Measurements from ENCODE around the gene VILL. TPM values are rescaled to one million over a fixed set of nuclear protein-coding genes. Genes with fewer than 3 reads are reported as not detected.
A peak's percentile ranks its signal among the peaks of the same experiment; 100 is the strongest.

VILL gene
- total RNA-seq, 1 donor from 2014 or later = 4.3 TPM

GRCh38 chr3:38016410-38016809 is 25.8 kb downstream of the VILL start:
- DNase-seq (ENCODE audit: low spot score) = no peak

DNA sequence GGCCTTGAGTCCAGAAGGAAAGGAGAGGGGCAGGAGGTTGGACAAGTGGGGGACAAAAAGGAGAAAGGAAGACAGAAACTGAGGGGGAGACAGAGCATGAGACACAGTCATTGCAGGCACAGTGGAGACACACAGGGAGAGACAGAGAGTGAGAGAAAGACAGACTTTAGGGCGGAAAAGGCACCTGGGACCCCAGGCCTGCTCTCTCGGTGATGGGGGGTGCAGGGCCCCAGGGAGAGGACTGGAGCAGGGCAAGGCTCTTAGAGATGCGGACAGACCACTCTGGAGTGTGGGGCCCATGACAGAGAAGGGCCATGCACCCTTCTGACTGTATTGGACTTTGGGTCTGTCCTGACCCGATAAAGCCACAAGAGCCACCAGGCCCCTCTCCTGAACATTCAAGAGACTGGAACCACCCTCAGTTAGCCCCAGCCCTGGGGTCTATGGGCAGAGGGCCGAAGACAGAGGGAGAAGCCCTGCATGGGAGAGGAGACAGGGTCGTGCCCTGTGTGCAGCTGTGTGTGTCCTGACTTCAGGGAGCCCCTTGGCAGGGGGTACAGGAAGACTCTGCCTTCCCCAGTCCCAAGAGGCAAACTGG is 26.4 kb downstream of the VILL start:
- no peak for DNase-seq (ENCODE audit: low spot score)

GRCh38 chr3:38017445-38018295 is 27.1 kb downstream of the VILL start:
- DNase-seq (ENCODE audit: low spot score) = no peak

GRCh38 chr3:38018296-38019266 is 28.0 kb downstream of the VILL start:
- DNase-seq (ENCODE audit: low spot score) = no peak

DNA sequence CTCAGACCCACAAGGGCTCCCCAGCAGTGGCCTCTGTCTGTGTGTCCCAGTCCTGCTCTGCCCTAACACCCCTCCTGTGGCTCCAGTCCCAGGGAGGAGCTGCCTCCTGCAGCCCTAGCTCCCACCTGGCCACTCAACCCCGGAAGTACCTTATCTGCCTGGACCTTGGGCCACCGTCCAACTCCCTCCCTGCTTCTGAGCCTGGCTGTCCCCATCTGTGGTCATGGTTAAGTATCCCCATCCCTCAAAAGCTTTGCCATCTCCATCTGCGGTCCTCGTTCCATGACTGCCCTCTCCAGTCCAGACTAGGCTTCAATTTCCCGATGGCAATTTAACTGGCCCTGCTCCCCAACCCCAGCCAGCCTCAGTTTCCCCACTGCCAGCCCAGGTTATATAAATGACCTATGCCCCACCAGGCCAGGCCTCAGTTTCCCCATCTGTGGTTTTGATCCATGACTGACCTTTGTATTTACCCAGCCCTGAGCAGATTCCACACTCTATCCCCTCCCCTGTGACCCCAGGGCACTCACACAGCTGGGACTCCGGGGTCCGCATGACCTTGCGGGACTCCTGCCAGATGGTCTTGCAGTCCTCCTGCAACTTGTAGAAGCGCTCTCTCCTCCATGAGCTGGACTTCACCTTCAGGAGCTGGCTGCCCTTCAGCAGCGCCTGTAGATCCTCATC is 29.2 kb downstream of the VILL start:
- no peak for DNase-seq (ENCODE audit: low spot score)

DNA sequence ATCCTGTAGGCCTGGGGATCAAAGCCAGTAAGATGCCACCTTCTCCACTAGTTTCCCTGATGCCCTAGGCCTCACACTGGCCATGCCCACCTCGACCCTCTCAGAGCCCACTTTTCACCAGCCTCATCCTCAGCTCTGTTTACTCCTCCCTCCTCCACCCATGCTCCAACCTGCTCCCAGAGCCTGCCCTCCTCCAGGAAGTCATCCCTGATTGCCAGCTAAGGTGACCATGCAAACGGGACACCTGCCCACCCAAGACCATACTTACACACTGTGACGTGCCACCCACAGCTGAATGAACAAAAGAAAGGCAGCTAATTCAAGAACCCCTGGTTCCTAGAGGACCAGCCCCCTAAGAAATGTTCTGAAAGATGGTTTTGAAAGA is 29.7 kb downstream of the VILL start:
- DNase-seq (ENCODE audit: low spot score) = no peak

DNA sequence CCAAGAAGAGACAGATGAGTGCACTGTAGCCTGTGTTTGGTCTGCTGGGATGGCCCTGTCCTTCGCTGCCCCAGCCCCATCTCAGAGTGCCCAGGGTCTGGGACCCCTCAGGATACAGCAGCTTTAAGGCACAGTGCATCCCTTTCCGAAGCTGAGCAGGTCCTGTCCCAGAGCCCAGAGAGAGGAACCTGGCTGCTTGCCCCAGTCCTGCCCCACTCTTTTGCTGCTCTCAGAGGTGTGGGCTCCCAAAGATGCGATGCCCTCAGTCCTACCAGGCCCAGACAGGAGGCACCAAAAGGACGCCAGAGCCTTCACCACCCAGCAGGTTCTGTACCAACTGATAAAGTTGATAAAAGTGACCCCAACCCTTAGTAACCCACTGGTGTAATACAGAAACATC is 30.6 kb downstream of the VILL start:
- DNase-seq (ENCODE audit: low spot score) = no peak

- no peak for DNase-seq (ENCODE audit: low spot score)
Observed at GRCh38 chr3:38022301-38022700, 31.7 kb downstream of the VILL start.

DNA sequence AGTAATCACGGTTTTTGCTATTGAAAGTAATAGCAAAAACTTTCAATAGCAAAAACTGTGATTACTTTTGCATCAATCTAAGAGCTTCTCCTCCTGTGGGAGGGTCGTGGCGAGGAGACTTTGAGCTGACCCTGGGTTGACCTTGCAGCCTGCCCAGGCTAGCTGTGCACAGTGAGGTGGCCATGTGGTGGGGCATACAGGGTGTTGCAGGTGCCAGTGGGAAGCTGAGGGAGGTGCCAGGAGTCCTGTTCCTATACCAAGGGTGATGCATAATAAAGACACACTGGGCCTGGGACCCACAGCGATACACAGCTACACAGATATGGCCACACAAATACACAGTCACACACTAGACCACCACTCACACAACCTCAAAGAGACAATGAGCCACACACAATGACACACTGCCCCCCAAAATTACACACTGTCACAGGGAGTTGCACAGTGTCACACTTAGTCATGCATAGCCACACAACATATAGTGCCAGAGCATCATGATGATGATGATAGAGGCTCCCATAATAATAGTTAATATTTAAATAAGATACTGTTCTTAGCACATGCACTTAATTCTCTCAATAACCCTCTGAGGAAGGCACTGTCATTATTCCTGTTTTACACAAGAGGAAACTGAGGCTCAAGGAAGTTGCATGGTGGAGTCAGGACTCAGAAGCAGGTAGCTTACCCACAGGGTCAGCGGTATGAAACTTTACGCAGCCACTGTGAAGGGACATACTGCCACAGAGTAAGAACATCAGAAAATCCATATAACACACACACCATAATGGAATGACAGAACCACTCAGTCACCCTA is 32.5 kb downstream of the VILL start:
- DNase-seq (ENCODE audit: low spot score) = no peak

DNA sequence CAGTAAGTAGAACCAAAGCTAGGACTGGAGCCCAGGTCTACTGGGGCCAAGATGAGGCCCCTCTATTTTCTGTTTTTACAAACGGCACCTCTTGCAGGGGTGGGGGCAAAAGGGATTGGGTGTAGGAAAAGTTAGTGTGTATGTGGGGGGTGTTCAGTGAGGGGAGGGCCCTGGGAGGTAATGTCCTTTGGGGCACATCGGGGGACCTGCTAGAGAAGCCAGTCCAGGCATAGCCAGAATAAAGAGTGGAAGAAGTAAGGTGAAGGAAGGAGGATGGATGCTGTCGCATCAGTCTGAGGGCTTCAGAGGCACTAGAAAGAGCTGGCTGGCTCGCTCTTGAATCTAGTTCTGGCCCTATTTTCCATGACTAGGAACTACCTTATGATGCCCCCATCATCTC is 36.3 kb downstream of the VILL start:
- DNase-seq (ENCODE audit: low spot score) = peak; percentile 30

DNA sequence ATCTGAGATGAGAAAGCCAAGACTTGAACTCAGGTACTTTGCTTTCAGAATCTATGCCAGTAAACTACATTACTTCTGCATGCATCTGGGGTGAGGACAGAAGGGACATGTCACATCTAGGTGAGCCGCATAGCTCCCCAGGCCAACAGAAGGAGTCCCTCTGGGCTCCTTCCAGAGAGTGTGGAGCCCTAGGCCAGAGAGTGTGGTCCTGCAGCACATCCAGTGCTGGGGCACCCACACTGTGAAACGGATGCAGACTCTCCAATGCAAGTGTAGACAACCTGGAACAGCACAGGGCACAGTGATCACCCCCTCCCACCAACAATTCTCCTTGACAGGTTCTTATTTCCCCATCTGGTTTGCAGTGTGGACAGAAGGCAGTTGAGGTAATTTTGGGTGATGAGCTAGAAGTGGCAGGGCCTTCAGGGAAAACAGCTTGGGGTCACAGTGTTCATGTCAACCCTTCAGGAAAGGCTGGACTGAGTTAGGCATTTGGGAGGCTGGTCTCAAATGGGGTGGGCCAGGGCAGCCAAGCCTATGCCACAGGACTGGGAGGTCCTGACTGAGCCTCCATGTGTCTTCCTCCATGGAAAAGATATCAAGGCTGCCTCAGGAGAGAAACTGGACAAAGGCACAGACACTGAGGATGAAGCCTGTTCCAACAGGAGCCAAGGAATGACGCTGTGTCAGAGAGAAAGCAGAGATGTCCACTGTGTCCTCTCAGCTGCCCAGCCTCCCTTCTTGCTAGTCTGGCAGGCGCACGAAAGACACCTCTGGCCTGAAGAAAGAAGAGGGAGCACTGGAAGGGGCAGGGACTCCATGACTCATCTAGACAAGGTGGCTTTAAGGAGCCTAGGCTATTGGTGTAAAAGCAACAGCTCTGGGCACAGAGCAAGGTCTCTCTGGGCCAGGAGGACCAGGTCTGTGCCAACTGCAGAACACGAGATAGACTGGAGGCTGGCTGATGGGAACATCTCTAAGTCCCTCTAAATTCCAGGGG is 37.2 kb downstream of the VILL start:
- DNase-seq (ENCODE audit: low spot score) = peak; percentile 59

GRCh38 chr3:38028621-38029361 is 38.2 kb downstream of the VILL start:
- peak; percentile 88 for DNase-seq (ENCODE audit: low spot score)

- peak; percentile 94 for DNase-seq (ENCODE audit: low spot score)
Observed at GRCh38 chr3:38029400-38030125, 39.0 kb downstream of the VILL start, which contains the start of gene PLCD1. TSS of gene PLCD1 (minus strand) at chr3:38029642. CDS start at chr3:38029539, 103 bp downstream.

DNA sequence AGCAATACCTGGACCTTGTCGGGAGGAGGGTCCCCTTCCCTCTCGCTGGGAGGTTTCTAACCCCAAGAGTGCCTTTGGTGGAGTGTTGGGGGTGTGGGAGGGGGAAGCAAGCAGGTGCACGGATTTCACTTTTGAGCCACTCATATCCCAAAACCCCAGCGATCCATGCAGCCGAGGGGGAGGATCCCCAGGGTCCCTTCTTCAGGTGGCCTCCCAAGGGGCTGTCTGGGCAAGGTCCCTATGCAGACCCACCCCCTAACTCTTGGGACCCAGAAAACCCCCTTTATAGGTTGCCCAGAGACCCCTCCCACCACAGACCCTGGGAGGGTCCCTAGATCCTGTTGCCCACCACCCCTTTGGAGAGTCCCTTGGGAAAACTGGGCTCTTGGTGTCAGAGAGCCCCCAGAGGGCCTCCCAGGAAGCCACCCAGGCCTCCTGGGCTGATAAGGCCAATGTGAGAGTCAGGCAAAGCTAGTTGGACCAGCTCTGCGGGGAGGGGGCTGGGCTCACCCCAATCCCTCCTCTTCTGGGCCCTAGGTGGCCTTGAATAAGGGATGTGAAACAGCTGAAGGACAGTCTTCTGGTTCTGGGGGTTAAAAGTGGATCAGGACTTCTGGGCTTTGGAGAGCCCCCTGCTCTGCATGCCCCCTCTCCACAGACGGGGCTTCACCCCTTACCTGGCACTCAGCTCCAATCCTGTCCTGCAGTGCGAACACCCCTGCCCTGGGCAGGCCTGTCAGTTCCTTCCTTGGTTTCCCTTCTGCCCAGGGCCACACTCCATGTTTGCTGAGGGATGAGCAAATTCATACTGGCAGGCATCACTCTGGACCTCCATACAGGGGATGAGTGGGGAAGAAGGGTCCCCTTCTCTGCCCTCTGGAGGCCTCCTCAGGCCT is 39.8 kb downstream of the VILL start:
- peak; percentile 74 for DNase-seq (ENCODE audit: low spot score)

DNA sequence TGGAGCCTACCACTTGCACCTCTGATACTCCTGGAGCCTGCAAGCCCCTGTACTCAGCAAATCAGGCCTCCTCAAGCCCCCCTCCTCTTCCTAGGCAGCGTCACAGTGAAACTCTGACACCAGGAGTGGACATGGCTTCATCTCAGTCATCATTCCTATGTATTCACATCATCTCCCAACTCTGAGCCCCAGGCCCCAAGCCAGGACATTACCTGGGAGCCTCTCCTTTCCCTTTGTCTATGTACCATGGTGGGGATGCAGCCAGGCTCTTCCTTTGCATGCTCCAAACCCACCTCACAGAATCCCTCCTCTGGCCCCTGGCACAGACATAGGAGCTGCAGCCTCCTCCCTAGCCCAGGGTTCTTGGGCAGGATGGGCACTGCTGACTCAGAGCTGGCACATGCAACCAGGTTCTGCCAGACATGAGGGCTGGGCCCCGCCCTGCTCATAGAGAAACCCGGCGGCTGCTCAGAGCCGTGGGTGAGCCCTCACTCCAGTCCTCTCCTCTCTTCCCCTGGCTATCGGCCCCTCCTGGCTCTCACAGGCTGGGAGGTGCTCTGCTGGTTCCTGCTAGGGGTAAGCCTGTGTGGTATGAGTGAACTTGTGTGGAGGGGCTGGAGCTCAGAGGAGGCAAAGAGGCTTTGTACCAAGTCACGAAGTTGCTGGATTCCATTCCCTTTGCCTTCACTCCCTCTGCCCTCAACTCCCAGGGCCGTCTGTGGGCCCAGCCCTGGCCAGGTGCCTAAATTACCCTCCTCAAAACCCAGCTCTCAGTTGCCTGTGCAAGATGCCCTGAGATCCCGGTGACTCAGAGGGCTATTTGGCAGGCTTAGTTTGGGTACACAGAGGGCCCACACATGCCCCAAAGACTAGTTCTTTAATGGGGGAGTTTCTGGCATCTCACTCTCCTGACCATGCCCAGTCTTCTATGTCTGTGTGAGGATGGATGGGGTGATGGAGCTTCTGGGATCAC is 40.7 kb downstream of the VILL start:
- DNase-seq (ENCODE audit: low spot score) = peak; percentile 91

Data from mesenteric fat pad (tissue), 1 donor.